Heart left ventricle (tissue), 16 donors: ENCODE data around the gene SETD7. TPM values are rescaled to one million over a fixed set of nuclear protein-coding genes. Genes with fewer than 3 reads are reported as not detected.
A peak's percentile ranks its signal among the peaks of the same experiment; 100 is the strongest.

Experiments
- ATAC-seq, 4 donors: fragments of 200-7000 bp; cut with Tn5 transposase; one replicate each; pipeline ENCODE4 v1.9.1; 2020 to 2022; ENCODE audit warnings: moderate library complexity in 4 of 4, mild to moderate bottlenecking in 3 of 4, moderate number of reproducible peaks in 1 of 4
- DNase-seq, 5 donors: peaks; one replicate each; pipeline ENCODE4 v3.0.0-alpha.2; 2020
- H3K27ac ChIP-seq, 12 donors: fragments of 200-600 bp; sonication (generic) in 4 of 12; one replicate each; pipeline versions ENCODE4 v1.5.0 to v1.8.0; 2016 to 2022; ENCODE audit warnings: mild to moderate bottlenecking in 2 of 12
- H3K27me3 ChIP-seq, 9 donors: fragments of 200-600 bp; sonication (generic) in 2 of 9; one replicate each; pipeline versions ENCODE4 v1.5.1 to v1.8.0; 2016 to 2022; ENCODE audit warnings: mild to moderate bottlenecking in 3 of 9
- H3K36me3 ChIP-seq, 9 donors: fragments of 200-600 bp; sonication (generic) in 2 of 9; one replicate each; pipeline versions ENCODE4 v1.5.0 to v1.8.0; 2018 to 2022; ENCODE audit warnings: mild to moderate bottlenecking in 2 of 9
- H3K4me1 ChIP-seq, 12 donors: fragments of 200-600 bp; sonication (generic) in 4 of 12; one replicate each; pipeline versions ENCODE4 v1.5.0 to v1.8.0; 2016 to 2022; ENCODE audit warnings: mild to moderate bottlenecking in 3 of 12
- H3K4me3 ChIP-seq, 12 donors: fragments of 200-600 bp; sonication (generic) in 4 of 12; one replicate each; pipeline versions ENCODE4 v1.5.0 to v1.8.0; 2017 to 2022; ENCODE audit warnings: mild to moderate bottlenecking in 9 of 12, moderate library complexity in 4 of 12
- H3K9me3 ChIP-seq, 12 donors: fragments of 200-600 bp; sonication (generic) in 4 of 12; one replicate each; pipeline versions ENCODE4 v1.5.0 to v1.8.0; 2016 to 2022; ENCODE audit warnings: mild to moderate bottlenecking in 1 of 12
- POLR2A ChIP-seq, 2 donors: fragments of 450-650 bp; IDR thresholded peaks; one replicate each; pipeline ENCODE4 v1.6.1; 2017; ENCODE audit warnings: antibody characterized with exemption in 2 of 2, mild to moderate bottlenecking in 2 of 2, moderate library complexity in 2 of 2
- WGBS, 4 donors: extraction: QIAGEN DNeasy Blood & Tissue Kit in 2 of 4; methylation state at CpG; one replicate each; pipeline versions ENCODE4 v1.1.5 to v1.1.7; 2013 to 2018; 5-methylcytosine and 5-hydroxymethylcytosine counted together
- intact Hi-C, 10 donors: fragments of 100-400 bp; cut with DNase I; formaldehyde crosslinking; loops; one replicate each; pipeline versions ENCODE4 v1.11.1 to v1.14.2; 2022
- polyA plus RNA-seq, 2 donors: library from polyadenylated mRNA; stranded (reverse); fragments of 200-250 nt; gene quantifications; one replicate each; pipeline ENCODE4 v1.2.3, GENCODE V29; 2013
- total RNA-seq, 9 donors: library from RNA; depleted of rRNA in 2 of 9; stranded (reverse); fragments of >200 nt in 2 of 9; fragmentation: NEBNext Ultra II Directional in 3 of 9; extraction: Animal tissue kit (Norgen Biotek cat#: 25700) in 3 of 9; gene quantifications; one replicate each; pipeline versions ENCODE4 v1.1.0 to v1.2.4, GENCODE V29; 2016 to 2023
- TF ChIP-seq, protein P1 (sequence below), 12 donors: fragments of 200-600 bp; sonication (generic) in 4 of 12; IDR thresholded peaks; one replicate each; pipeline versions ENCODE4 v1.5.0 to v1.8.0; 2018 to 2022; ENCODE audit warnings: antibody characterized with exemption in 12 of 12, mild to moderate bottlenecking in 5 of 12
- donor health status: ischemic (EF 13 %, LVEDD 7.1; RV severe dilation, severe dysfunction).
- donor health status: healthy with polysubstance abuse.
- donor health status: DM: no; HTN: yes; CAD: no.
- donor health status: DM: no; HTN: no; CAD: no.
- donor health status: ischemic (EF 25% LVEDD 6.9; RV normal size, moderate dysfunction).
- donor health status: ischemic (EF 25% LVEDD 5.7; RV mildly dilated, moderate dysfunction).
- donor health status: healthy.
- donor health status: DM: yes; HTN: yes; CAD: no.
- donor health status: ischemic (EF 35%, LVEDD 5.7; RV mildly dilated, moderate dysfunction).
- donor health status: nonischemic (EF 11% LVEDD 7.7; RV severe dilation, severe dysfunction).
- donor health status: DM: yes; HTN: yes; CAD: no.
- donor health status: PGD.
- donor health status: ischemic (EF 29% LVEDD 5.4; RV normal size, mild dysfunction).
- donor health status: nonischemic (EF 23%, LVEDD 6.1; RV moderate dilation, normal function).

SETD7 gene
- total and polyA plus RNA-seq, 11 donors: 11.2 to 78.6 (median 58.0) TPM

- WGBS, 4 donors: 50 to 52% (median 51%) methylated on average over 6 of the region's 6 CpGs
- intact Hi-C loops: loop anchor here in 1 of 10 donors (10.0 kb wide), 1 partner anchor 496 kb away; no protein-coding TSS in a partner anchor
- H3K4me3 ChIP-seq: no peak overlapping the region
- peaks cover 0 to 74% (median 49%) of the 10 kb centered on the region in 9 donors for H3K36me3 ChIP-seq
- H3K4me1 ChIP-seq: peaks cover 0 to 24% (median 0%) of the 10 kb centered on the region in 12 donors
- H3K27me3 ChIP-seq: no peaks in the 10 kb centered on the region
- no peak overlapping the region for H3K27ac ChIP-seq
- ATAC-seq (peak; percentile 22 to 56 (median 54)), DNase-seq (peak in 4 of 5 donors; percentile 30 to 53 (median 42))
- no peaks in the 10 kb centered on the region for H3K9me3 ChIP-seq
- TF ChIP-seq, protein P1, sequence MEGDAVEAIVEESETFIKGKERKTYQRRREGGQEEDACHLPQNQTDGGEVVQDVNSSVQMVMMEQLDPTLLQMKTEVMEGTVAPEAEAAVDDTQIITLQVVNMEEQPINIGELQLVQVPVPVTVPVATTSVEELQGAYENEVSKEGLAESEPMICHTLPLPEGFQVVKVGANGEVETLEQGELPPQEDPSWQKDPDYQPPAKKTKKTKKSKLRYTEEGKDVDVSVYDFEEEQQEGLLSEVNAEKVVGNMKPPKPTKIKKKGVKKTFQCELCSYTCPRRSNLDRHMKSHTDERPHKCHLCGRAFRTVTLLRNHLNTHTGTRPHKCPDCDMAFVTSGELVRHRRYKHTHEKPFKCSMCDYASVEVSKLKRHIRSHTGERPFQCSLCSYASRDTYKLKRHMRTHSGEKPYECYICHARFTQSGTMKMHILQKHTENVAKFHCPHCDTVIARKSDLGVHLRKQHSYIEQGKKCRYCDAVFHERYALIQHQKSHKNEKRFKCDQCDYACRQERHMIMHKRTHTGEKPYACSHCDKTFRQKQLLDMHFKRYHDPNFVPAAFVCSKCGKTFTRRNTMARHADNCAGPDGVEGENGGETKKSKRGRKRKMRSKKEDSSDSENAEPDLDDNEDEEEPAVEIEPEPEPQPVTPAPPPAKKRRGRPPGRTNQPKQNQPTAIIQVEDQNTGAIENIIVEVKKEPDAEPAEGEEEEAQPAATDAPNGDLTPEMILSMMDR (IDR thresholded peaks at IDR 0.05): peak; percentile 45 to 74 (median 59)
- no peak for TF ChIP-seq POLR2A (IDR thresholded peaks at IDR 0.05)
Observed at GRCh38 chr4:139530833-139531427, 25.1 kb downstream of the SETD7 start.

DNA sequence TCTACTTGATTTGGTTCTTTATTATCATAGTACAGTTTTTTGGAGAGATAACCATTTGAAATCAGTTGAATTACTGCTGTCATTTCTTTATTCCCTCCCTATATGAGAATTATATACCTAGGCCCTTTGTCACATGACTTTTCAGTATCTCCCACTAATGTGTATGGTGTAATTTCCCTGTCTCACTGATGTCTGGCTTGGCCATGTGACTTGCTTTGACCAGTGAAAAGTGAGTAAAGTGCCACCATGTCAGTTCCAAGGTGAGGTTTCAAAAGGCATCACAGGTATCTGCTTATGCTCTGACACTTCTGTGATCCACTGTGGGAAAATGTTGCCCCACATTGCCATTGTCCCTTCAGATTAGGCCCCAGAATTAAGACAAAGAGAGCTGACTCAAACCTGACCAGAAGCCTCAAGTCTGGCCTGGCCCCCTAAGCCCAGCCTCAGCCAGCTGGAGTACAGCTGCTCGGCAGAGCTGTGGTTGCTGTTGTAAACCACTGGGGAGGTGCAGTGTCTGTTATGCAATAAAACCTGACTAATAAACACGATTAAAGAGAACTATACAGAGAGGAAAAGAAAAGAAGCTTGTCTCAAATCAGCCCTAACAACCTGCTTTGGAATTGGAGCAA lies 27.5 kb downstream of the SETD7 start:
- H3K9me3 ChIP-seq: no peaks in the 10 kb centered on the region
- intact Hi-C loops: no loop called here
- peak; percentile 74 to 97 (median 92) for ATAC-seq
- H3K27me3 ChIP-seq: no peaks in the 10 kb centered on the region
- peaks cover 0 to 90% (median 71%) of the 10 kb centered on the region in 9 donors for H3K36me3 ChIP-seq
- TF ChIP-seq POLR2A (IDR thresholded peaks at IDR 0.05): no peak
- TF ChIP-seq, protein P1 (IDR thresholded peaks at IDR 0.05): no peak
- no peak overlapping the region for H3K4me3 ChIP-seq
- DNase-seq: peak; percentile 54 to 84 (median 68)
- peak overlapping the region in 6 of 12 donors; percentile 4 to 52 (median 40) for H3K27ac ChIP-seq
- WGBS, 4 donors: 57 to 74% (median 68%) methylated on average over 2 of the region's 2 CpGs
- peaks cover 0 to 17% (median 0%) of the 10 kb centered on the region in 12 donors for H3K4me1 ChIP-seq

DNA sequence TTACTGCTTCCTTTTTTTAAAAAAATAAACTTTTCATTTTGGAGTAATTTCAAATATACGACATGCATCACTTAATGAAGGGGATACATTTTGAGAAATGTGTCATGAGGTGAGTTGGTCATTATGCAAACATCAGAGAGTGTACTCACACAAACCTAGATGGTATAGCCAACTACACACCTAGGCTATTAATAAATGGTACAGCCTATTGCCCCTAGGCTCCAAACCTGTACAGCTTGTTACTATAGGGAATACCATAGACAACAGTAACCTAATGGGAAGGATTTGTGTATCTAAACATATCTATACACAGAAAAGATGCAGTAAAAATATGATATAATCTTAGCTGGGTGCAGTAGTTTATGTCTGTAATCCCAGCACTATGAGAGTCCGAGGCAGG lies 29.1 kb downstream of the SETD7 start:
- Histone ChIP-seq H3K36me3 (peaks cover 0 to 90% (median 70%) of the 10 kb centered on the region in 9 donors), H3K9me3 (no peaks in the 10 kb centered on the region), H3K4me3 (no peak overlapping the region), H3K27ac (no peak overlapping the region), H3K4me1 (peaks cover 0 to 23% (median 7%) of the 10 kb centered on the region in 12 donors), H3K27me3 (no peaks in the 10 kb centered on the region)
- intact Hi-C loops: no loop called here
- WGBS, 4 donors: 94 to 98% (median 96%) methylated on average over 2 of the region's 2 CpGs
- TF ChIP-seq POLR2A (IDR thresholded peaks at IDR 0.05): no peak
- TF ChIP-seq, protein P1 (IDR thresholded peaks at IDR 0.05): no peak
- DNase-seq (no peak), ATAC-seq (no peak)

DNA sequence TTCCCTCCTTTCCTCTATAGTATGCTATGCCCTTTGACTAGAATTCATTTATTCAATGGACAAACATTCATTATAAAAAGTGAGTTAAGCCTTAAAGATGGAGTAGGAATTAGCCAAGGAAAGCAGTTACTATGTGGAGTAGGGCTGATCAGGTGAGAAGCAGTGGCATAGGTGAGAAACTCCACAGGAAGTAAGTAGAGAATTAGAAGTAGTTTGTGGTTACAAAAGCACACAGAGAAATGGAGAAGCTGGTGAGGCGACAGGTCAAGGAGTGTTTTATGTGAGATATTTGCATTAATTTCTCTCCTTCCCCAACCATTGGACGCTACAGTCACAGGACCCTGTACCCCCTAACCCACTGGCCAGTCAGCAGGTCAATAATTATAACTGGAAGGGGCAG lies 30.6 kb downstream of the SETD7 start:
- TF ChIP-seq, protein P1 (IDR thresholded peaks at IDR 0.05): no peak
- TF ChIP-seq POLR2A (IDR thresholded peaks at IDR 0.05): no peak
- Histone ChIP-seq H3K4me3 (no peak overlapping the region), H3K27ac (no peak overlapping the region), H3K27me3 (no peaks in the 10 kb centered on the region), H3K9me3 (no peaks in the 10 kb centered on the region), H3K4me1 (peaks cover 0 to 27% (median 6%) of the 10 kb centered on the region in 12 donors), H3K36me3 (peaks cover 0 to 94% (median 76%) of the 10 kb centered on the region in 9 donors)
- intact Hi-C loops: no loop called here
- ATAC-seq: no peak
- 45 to 49% (median 47%) methylated on average over 2 of the region's 2 CpGs for WGBS, 4 donors
- no peak for DNase-seq
